MG63 (cell line): ENCODE data around the gene DYNC1H1. TPM values are rescaled to one million over a fixed set of nuclear protein-coding genes. Genes with fewer than 3 reads are reported as not detected.

Source experiments
- DNase-seq: peaks from one replicate; pipeline ENCODE4 v3.0.0-alpha.2; 2020
- H3K27me3 ChIP-seq: fragments of 250-450 bp; sonication (Bioruptor Pico); 2 replicates; pipeline ENCODE4 v1.5.1; 2020; ENCODE audit warnings: mild to moderate bottlenecking, moderate library complexity
- H3K36me3 ChIP-seq: fragments of 250-450 bp; sonication (Bioruptor Pico); 2 replicates; pipeline ENCODE4 v1.5.1; 2020; ENCODE audit warnings: mild to moderate bottlenecking, moderate library complexity
- H3K4me3 ChIP-seq: fragments of 250-450 bp; sonication (Bioruptor Pico); 2 replicates; pipeline ENCODE4 v1.5.1; 2020; ENCODE audit warnings: mild to moderate bottlenecking, moderate library complexity
- H3K9me3 ChIP-seq: fragments of 250-450 bp; sonication (Bioruptor Pico); 2 replicates; pipeline ENCODE4 v1.5.1; 2020; ENCODE audit warnings: mild to moderate bottlenecking, moderate library complexity
- total RNA-seq: library from RNA; depleted of rRNA; stranded (reverse); fragments of >200 nt; shearing (Covaris generic); gene quantifications from 2 replicates; pipeline ENCODE4 v1.2.3, GENCODE V29; 2014; ENCODE audit warnings: low replicate concordance

DYNC1H1 gene
- total RNA-seq, 1 experiment from 2014 or later = 108 TPM

DNA sequence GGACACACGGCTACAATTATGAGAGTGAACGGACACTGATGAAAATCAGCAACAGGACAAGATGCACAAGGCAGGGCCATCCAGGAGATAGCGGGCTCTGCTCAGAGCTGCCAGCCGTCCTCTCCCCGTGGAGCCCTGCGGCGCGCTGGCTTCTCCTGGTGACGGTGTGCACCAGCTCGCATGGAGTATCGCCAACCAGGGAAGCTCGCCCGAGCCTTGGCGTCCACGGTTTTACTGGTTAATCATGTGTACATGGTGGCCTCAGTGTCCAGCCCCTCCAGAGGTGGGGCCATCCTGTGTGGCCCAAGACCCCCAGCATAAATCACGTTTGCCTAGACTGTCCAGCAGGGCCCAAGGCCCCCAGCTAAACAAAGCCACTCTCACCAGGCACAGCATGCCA is 31.2 kb upstream of the DYNC1H1 start:
- no peak for DNase-seq
- no peaks in the 10 kb centered on the region for H3K36me3 ChIP-seq
- no peaks in the 10 kb centered on the region for H3K27me3 ChIP-seq
- H3K4me3 ChIP-seq = no peak overlapping the region
- no peaks in the 10 kb centered on the region for H3K9me3 ChIP-seq

DNA sequence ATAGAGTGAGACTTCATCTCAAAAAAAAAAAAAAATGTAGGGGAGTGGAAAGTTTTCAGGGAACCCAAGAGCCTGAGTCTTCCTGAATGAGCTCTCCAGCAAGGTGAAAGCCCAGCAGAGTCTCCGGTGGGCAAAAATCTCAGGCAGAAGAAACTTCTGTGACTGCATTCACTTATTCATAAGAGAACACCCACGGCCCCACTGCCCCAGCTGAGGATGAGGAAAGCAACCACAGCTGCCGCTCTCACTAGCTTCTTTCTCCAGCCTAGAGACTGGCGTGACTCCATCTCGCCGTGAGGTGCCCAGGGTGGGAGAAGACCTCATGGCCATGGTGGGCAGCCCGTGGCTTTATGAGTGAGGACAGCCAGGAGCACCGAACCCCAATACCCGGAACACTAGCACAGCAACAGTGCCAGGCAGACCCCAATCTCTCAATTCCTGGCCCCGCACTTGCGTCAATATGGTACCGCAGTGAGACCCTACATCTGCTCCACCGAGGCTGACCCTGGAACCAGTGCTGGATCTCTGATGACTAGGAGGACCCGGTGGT is 29.7 kb upstream of the DYNC1H1 start:
- H3K9me3 ChIP-seq = no peaks in the 10 kb centered on the region
- H3K36me3 ChIP-seq = no peaks in the 10 kb centered on the region
- no peaks in the 10 kb centered on the region for H3K27me3 ChIP-seq
- no peak for DNase-seq
- H3K4me3 ChIP-seq = no peak overlapping the region

DNA sequence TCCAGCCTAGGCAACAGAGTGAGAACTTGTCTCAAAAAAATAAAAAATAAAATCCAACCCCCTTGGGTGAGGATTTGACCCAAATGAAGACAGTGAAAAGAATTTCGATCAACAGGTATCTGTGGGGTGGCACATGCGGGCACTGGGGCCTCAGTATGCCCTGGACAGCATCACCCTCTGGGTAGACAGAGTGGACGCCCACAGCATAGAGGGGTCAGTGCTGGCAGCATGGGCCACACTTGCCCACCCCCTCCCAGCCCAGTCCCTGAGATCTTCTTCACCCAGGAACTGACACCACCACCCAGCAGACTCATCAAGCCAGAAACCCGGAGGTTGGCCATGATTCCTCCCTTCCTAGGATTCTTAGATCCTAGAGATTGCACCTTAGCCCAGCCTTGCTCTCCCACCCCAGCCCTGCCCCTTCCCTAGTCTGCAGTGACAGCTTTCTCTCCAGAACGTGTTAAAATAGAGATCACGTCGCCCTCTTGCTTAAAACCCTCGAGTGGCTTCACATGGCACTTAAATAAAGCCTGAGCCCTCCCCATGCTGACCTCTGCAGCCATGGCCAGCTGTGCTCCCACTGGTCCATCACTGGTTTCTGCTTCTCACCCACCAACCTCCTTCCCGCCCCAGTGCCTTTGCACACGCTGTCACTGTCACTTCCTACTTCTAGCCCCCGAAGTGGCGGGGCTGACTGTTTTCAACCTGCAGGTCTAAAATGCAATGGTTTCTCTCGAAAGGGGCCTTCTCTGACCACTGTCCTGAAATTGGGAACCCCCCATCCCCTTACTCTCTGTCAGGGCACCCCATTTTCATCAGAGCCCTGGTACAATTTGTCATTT is 26.2 kb upstream of the DYNC1H1 start:
- Histone ChIP-seq H3K9me3 (no peaks in the 10 kb centered on the region), H3K27me3 (no peaks in the 10 kb centered on the region), H3K4me3 (no peak overlapping the region), H3K36me3 (no peaks in the 10 kb centered on the region)
- no peak for DNase-seq

DNA sequence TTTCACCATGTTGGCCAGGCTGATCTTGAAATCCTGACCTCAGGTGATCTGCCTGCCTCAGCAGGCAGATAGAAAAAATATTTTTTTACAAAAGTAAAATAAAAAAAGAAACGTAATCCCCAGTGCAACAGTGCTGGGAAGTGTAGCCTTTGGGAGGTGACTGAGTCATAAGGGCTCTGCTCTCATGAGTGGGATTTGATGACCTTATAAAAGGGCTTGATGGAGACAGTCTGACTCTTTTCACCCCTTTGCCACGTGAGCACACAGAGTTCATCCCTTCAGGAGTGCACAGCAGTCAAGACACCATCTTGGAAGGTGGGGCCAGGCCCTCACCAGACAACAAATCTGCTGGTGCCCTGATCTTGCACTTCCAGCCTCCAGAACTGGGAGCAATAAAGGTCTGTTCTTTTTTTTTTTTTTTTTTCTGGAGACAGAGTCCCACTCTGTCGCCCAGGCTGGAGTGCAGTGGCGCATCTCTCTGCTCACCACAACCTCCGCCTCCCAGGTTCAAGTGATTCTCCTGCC is 24.7 kb upstream of the DYNC1H1 start:
- Histone ChIP-seq H3K27me3 (no peaks in the 10 kb centered on the region), H3K36me3 (no peaks in the 10 kb centered on the region), H3K4me3 (no peak overlapping the region), H3K9me3 (no peaks in the 10 kb centered on the region)
- DNase-seq = no peak

DNA sequence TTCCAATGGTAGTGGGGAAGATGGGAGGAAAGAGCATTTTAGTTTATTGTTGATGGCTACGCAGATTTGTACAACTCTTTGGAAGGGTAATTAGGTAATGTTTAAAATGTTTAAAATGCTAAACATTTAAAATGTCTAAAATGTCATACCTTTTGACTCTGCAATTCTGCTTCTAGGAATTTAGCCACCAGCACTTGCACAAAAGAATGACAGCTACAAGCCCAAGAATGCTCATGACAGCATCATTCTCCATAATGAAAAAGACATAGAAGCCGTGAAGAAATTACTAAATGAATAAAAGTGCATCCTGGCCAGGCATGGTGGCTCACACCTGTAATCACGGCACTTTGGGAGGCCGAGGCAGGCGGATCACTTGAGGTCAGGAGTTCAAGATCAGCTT is 19.9 kb upstream of the DYNC1H1 start:
- no peaks in the 10 kb centered on the region for H3K27me3 ChIP-seq
- H3K9me3 ChIP-seq = no peaks in the 10 kb centered on the region
- H3K36me3 ChIP-seq = no peaks in the 10 kb centered on the region
- no peak for DNase-seq
- H3K4me3 ChIP-seq = no peak overlapping the region

DNA sequence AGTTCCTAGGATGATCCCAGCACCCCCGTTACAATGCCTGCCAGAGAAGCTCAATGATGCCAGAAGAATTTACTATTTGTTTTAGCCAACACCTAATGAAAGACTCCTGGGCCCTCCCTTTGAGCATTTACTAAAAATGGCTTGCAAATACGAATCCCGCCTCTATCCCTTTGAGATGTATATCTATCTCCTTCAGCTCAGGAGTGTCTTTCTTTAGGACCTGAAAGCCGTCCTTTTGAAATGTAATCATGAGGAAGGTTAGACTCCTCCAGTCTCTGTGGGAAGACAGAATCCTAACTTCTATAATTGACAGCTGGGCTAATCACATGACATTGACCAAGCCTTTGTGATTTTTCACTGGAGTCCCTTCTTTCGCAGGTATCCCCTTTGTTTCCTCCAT is 19.2 kb upstream of the DYNC1H1 start:
- Histone ChIP-seq H3K36me3 (no peaks in the 10 kb centered on the region), H3K9me3 (no peaks in the 10 kb centered on the region), H3K4me3 (no peak overlapping the region), H3K27me3 (no peaks in the 10 kb centered on the region)
- no peak for DNase-seq

DNA sequence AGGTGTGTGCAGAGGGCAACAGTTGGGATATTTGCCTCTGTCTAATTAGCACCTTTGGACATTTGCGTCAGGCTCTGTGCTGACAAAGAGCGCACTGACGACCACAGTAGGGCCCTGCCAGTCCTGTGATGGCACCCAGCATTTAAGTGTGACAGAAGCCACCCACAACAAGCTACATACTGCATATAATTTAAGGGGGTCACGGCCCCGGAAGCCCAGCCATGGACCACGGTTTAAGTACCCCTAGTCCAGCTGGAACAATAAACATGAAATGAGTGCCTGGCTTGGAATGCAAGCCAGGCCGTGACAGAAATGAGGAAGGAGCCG is 16.8 kb upstream of the DYNC1H1 start:
- DNase-seq = no peak
- Histone ChIP-seq H3K27me3 (no peaks in the 10 kb centered on the region), H3K36me3 (no peaks in the 10 kb centered on the region), H3K4me3 (peak overlapping the region; percentile 78), H3K9me3 (no peaks in the 10 kb centered on the region)

DNA sequence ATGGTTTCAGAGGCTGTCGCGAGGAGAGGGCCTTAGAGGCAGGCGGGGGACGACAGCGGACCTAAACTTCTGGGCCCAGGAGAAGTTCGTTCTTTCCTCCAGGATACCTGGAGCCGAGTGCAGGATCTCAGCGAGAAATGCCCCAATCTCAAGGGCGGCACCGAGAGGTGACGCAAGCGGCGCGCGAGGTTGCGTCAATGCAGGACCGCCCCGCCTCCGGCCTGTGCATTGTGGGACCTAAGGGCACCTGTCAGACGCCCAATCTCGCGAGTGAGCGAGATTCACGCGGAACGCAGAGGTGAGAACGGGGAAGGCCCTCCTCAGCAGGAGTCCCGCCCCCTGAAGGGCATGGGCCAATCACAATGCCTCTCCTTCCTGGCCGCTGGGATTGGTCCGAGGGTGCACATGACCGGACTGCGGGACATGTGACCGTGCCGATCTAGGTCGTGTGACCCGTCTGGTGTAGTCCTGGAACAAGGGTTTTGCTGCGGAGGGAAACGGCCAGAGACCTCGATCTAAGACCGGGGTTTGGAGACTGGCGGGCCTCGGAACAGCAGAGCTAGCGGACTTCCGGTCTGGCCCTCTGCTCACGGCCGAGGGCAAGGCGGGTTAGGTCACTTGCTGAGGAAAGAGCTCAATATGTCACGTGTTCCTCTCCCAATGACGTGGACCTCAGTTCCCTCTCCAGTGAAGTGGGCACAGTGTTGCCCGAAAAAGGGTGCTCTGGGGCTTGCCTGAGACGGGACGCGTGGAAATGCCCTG is 16.3 kb upstream of the DYNC1H1 start:
- Histone ChIP-seq H3K27me3 (no peaks in the 10 kb centered on the region), H3K9me3 (no peaks in the 10 kb centered on the region), H3K36me3 (no peaks in the 10 kb centered on the region), H3K4me3 (peak overlapping the region; percentile 78)
- DNase-seq = peak; percentile 98

DNA sequence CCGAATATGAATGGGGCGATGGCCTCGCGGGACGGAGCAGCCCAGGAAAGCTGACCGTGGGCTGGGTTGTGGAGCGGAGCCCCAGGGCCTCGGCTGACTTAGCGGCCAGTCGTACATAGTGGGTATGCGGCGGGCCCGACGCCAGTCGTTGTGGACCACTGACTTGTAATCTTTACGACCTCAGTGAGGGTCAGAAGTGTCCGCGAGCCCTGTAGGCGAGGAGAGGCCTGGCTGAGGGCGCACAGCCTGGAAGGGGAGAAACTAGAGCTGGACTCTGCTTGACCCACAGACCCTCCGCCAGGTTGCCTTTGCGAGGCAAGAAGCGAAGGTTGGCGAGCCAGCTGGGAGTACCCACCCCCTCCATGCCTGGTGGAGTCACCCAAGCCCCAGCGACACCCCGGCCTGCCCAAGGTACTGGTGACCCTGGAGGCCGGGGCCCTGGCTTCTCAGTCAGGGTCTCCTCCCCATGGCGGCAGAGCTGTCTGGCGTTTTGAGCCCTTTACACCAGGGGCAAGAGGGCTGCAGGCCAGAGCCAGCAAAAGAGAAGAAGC is 15.6 kb upstream of the DYNC1H1 start:
- H3K36me3 ChIP-seq = no peaks in the 10 kb centered on the region
- DNase-seq = no peak
- peak overlapping the region; percentile 78 for H3K4me3 ChIP-seq
- no peaks in the 10 kb centered on the region for H3K9me3 ChIP-seq
- no peaks in the 10 kb centered on the region for H3K27me3 ChIP-seq

DNA sequence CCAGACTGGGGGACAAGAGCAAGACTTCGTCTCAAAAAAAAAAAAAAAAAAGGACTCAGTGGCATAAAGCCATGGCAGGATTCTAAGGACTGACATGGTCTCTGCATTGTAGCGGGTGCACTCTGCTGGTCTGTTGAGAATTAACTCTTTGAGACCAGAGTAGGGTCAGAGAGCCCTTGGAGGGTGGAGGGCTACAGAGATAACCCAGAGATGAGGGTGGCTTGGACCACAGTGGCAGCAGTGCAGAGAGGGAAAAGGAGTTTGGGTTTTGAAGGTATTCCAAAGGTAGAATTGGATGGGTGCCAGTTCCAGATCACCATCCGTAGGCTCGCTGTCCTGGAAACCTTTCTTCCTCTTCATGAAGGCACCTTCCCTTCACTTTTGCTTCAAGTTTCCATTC is 14.3 kb upstream of the DYNC1H1 start:
- H3K36me3 ChIP-seq = no peaks in the 10 kb centered on the region
- no peak for DNase-seq
- H3K9me3 ChIP-seq = no peaks in the 10 kb centered on the region
- H3K4me3 ChIP-seq = no peak overlapping the region
- H3K27me3 ChIP-seq = no peaks in the 10 kb centered on the region

DNA sequence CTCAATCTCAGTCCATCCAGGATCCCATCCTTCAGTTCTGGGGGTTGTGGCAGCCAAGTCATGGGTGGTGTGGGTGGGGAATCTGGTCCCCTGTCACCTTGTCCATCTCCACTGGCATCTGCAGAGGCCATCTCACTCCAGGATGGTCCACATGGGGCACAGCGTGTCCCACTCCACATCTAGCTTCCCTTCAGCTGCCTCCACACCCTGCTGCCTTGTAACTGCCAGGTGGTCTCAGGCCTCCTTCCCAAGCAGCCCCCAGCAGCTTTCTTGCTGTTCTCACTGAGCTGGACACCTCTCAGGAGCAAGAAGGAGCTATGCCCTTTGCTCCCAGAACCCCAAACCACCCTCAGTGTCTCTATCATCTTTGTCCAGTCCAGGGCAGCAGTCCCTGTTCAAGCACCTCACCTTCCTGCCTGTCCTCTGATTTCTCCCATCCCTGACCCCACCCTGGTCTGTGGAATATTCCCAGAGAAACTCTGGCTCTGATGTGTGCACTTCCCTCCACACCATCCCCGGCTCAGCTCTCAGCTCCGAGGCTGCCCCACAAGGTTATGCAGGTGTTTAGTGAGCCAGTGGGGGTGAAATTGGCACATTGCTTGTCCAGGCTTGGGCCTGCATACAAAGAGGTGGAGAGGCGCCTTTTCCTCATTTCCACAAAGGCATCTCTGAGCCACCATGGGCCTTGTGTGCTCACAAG is 13.7 kb upstream of the DYNC1H1 start:
- H3K9me3 ChIP-seq = no peaks in the 10 kb centered on the region
- H3K27me3 ChIP-seq = no peaks in the 10 kb centered on the region
- H3K4me3 ChIP-seq = no peak overlapping the region
- no peak for DNase-seq
- no peaks in the 10 kb centered on the region for H3K36me3 ChIP-seq

DNA sequence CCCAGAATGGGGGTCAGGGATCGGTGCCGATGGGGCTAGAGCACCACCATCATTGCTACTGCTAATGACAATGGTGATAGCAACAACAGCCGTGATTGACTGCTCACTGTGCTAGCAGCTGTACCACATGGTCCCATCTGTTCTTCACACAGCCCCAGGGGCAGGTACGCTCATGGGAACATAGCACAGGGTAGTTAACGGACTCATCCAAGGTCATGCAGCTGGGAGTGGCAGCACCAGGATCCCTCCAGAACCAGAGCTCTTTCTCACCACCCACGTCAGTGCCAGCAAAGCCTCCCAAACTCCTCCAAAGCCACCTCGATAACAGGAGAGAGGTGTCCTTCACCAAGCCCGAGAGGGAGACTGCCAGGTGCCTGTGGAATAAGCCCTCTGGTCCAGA is 11.2 kb upstream of the DYNC1H1 start:
- Histone ChIP-seq H3K4me3 (no peak overlapping the region), H3K9me3 (no peaks in the 10 kb centered on the region), H3K27me3 (no peaks in the 10 kb centered on the region), H3K36me3 (no peaks in the 10 kb centered on the region)
- no peak for DNase-seq

DNA sequence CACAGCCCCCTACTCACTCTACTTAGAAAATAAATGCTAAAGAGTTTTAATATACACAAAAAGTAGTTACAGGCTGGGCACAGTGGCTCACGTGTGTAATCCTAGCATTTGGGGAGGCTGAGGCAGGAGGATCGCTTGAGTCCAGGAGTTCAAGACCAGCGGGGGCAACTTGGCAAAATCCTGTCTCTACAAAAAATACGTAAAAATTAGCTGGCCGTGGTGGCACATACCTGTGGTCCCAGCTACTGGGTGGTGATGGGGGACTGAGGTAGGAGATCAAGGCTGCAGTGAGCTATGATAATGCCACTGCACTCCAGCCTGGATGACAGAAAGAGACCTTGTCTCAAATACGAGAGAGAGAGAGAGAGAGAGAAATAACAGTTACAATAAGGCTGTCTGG is 9.9 kb upstream of the DYNC1H1 start:
- H3K9me3 ChIP-seq = no peaks in the 10 kb centered on the region
- no peak for DNase-seq
- no peaks in the 10 kb centered on the region for H3K36me3 ChIP-seq
- H3K4me3 ChIP-seq = no peak overlapping the region
- no peaks in the 10 kb centered on the region for H3K27me3 ChIP-seq

DNA sequence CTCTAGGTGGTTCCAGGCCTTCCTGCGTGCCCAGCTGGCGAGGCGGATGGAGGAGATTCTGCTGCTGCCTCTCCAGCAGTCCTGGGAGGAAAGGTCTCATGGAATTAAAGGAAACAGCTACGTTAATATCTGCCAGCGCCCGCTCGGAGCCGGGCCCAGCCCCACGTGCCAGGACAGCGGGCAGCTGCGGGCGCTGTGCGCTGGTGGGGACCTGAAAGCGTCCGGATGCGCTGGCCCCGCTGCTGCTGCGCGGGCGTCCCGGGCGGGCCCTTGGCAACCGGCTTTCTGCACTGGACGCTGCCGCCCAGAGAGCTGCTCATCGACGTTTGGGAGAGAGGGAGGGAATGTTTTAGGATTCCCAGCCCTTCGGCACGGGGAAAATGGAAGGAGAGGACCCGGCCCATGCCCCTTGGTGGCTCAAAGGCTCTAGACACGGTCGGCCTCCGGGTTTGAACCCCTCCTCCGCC is 8.6 kb upstream of the DYNC1H1 start:
- H3K9me3 ChIP-seq = no peaks in the 10 kb centered on the region
- H3K4me3 ChIP-seq = no peak overlapping the region
- no peak for DNase-seq
- H3K36me3 ChIP-seq = no peaks in the 10 kb centered on the region
- H3K27me3 ChIP-seq = no peaks in the 10 kb centered on the region

DNA sequence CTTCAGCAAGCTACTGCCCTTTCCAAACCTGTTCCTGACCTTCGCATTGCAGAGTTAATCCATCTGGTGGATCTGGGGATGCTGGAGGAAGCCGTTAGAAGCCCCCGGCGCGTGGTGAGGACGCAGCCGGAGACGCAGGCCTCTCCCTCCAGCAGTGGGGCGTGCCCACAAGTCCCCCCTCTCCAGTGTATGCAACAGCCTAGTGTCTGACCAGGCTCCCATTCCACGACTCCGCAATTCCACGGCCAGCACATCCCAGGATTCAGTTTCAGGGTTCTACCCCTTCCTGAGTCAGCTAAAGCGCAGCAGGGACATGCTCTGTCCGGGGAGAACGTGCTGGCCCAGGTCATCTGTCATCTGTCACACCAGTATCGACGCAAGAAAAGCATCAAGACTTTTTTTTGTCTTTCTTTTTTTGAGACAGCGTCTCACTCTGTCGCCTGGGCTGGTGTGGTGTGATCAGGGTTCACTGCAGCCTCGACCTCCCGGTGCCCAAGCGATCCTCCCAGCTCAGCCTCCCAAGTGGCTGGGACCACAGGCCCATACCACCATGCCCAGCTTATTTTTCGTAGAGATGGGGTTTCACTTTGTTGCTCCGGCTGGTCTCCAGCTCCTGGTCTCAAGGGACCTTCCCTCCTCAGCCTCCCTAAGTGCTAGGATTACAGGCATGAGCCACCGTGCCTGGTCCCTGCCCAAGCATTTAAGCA is 8.0 kb upstream of the DYNC1H1 start:
- H3K36me3 ChIP-seq = no peaks in the 10 kb centered on the region
- H3K4me3 ChIP-seq = no peak overlapping the region
- H3K27me3 ChIP-seq = no peaks in the 10 kb centered on the region
- no peaks in the 10 kb centered on the region for H3K9me3 ChIP-seq
- no peak for DNase-seq
